GM21381 (cell line): ENCODE results near the gene DHX32.
"Not testable (repeated sequence)": the region's sequence is repeated elsewhere in the genome, so short reads cannot be mapped to it uniquely, and the experiment has no call there.

Experiments
- ATAC-seq: cut with Tn5 transposase; IDR thresholded peaks from one replicate; pipeline ENCODE4 v1.9.1; 2021; ENCODE audit warnings: mild to moderate bottlenecking, moderate library complexity; ENCODE audit not compliant: unreplicated experiment

The DHX32 gene

DNA sequence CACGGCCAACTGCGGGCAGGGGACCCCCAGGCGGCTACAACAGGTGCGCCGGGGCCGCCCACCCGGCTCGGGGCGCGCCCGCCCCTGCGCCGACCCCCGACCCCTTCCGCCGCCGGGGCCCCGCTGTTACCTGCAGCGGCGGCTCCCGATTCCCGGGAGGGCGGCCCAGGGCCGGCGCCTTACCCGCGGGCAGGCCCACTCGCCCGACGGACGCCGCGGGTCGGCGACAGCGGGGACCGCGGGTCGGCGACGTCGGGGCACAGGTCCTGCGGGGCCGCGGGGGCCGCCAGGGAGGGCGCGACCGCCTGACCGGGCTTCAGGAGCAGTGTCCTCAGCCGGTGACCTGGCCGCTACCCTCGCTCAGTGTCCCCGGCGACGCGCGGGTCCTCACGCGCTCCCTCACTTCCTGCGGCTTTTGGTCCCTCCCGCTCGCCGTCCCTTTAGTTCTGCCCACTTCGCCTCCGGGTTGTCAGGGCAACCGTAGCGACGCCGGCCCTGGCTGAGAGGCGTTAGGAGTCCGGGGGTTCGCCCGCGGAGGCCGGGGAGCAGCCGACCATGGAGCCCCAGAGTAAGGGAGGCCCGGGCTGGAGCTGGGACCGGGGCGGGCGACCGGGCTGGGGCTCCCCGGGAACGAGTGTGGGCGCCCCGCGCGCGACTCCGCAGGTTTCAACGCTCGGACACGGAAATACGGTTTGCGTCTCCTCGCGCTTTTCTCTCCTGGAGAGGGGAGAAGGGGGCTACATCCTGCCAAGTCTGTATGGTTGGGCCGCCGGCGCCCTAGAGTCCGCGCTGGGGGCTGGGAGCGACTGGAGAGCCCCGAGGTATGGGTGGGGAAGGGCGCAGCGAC, 15.2 kb upstream of the DHX32 start, which contains the start of gene FANK1:
Gene FANK1, plus strand, starts transcription at position 477 of the 847 bp plus-strand sequence. Its CDS starts 79 bp downstream, at position 556.
- ATAC-seq, result peak; percentile 86

DNA sequence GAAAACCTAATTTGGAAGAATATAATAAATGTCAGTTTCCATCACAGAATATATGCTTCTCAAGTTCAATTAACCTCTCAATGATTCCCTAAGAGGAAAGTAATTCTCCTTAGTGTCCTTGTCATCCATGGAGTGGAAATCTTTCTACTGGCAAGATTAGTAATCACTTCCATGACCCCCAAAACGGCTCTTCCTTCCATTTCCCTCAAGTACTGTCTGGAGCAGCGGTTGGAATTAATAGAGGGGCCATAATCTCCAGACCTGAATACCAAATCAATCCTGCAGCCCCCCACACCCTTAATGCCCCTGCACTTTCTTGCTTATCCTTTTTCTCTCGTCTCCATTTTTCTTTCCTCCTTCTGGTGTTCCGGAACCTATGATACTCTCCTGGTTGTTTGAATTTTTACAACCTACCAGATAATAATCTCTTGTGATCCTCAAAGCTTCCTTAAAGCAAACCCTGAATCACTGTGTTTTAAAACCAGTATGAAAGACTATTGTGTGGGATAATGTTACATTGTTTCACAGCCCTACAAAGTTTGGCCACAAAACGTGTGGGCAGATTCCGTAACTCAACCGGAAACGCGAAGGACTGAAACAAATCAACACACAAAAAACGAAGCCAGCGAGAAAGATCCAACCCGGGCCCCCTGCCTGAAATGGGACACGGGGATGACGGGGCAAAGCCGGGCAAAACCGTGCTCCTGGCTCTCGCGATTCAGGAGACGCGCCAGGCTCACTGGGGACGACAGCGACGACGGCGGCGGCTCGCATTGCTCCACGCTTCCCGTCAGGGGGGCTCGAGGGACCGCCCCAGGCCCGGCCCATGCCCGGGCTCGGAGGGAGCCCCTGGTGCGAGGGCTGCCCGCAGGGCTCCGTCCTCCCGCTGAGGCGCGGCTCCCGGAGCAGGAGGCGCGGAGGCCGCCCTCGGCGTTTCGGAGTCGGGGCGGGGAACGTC, 14.3 kb upstream of the DHX32 start:
- peak; percentile 42 for ATAC-seq

DNA sequence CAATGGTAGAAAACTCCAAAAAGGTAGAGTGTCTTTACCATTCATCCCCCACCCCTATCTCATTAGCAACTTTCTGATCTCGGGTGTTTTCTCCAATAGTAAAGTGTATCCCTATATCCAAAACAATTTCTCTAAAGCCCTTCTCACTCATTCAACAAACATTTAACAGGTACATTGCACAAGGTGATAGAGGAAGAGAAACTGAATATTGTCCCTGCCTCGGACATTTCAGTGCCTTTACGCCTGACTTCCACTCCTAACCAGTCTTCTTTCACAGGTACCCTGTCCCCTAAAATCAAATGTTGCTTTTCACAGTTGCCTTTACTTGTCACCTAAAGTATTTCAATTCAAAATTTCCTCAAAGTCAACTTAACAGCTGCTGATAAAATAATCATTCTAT, 13.1 kb upstream of the DHX32 start:
- ATAC-seq, result not testable (repeated sequence)

DNA sequence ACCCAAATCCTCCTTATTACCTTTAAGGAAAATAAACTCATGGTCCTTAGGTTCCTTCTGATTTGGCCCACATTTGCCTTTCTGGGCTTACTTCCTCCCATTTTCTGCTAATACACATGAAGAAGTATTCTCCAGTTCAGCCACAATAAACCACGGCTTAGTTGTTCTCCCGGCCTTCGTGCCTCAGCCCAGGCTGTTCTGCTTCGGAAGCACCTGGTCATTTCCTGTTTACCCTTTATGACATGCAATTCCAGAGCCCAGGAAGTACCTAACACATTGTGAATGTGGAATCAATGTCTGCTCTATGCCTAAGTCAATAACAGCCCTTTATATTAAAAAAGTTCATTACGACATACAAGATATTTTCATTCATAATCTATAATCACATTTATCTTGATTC, 11.3 kb upstream of the DHX32 start:
- ATAC-seq, result not testable (repeated sequence)

DNA sequence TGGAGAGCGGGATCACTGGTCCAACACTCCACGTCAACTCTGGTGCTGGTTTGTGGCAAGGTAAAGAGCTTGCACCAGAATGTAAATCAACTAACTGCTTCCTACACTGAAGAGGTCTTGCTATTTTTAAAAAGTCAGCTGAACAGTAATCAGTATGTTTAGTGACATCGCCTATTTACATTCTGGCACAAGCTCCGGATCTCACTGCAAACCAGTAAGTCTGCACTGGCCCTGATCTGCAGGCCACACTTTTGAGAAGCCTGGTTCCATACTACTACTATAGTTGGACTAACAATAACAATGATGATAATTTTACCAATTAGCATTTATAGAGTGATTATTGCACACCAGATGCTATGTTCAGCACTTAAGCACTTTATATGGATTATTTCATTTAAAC, 8.3 kb upstream of the DHX32 start:
- not testable (repeated sequence) for ATAC-seq

DNA sequence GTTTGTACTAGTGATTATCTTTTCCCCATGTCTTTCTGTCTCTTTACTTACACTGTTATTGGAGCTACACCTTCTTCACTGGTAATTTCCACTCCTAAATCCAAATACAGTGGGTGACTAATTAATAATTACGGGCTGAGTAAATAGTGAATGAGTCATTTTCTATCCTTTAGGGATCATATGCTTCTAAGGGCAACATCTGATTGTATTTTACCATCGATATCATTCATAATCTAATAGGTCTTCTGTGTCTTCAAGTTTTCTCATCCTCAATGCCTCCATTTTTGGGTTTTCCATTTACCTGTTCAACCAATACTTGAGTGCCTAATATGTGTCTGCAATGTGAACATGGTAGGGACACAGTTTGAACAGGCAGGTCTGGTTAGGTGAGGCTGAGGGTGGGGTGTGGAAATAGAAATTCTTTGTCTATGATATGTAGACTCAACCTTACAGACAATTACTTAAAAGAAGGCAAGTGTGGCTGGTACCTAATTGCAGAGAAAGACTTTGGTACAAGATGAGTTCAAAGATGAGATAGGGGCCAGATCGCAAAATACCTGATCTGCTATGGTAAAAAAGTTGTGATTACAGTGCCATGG, 5.9 kb upstream of the DHX32 start:
- ATAC-seq, result no peak

DNA sequence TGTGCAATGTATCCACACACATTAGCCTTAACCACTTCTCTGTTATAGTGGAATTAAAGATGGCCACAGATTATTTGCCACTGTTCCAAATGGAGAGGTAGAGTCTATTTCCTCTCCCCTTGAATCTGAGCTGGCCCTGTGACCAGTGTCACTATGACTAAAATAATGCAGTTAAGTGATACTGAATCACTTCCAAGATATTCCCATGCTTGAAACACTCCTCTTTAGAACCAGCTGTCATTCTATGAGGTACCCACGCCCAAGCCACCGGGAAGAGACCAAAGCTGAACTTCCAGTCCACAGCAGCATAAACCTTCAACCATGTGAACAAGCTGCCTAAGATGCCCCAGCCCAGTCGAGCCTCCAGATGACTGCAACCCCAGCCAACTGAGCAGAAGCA, 2.1 kb upstream of the DHX32 start:
- no peak for ATAC-seq

DNA sequence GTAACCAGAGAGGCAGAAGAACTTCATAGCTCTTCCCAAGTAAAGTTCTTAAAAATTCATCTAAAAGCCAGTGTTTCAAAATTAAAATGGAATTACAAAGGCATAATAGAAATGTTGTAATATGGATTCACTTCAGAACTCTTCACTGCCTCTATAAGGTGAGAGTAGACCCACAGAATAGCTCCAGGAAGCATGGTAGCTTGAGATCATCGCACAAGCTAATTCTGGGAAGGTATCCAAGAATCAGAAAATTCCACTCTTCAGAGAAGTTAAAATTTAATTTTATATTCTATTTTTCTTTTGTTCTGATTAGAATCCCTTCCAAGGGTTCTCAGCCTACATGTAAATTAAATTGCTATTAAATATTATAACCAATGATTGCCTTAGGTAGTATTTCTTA, 1.5 kb upstream of the DHX32 start:
- no peak for ATAC-seq

DNA sequence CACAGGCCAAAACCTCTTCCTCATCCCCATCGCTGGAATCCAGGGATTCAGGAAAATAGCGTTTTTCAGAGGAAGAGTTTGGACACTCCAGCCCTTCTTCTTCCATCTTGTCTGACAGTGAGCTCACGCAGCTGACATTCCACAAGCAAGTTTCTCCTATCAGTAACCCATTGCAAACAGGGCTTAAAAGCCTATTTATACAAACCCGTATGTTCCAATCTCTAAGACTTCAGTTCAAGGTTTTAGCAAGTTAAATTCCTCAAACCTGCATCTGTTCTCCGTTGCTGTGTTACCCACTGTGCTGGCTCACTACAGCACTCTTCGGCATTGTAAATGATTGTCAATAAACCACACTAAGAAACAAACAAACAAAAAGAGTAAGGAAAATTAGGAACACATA, 373 bp downstream of the DHX32 start:
- no peak for ATAC-seq

DNA sequence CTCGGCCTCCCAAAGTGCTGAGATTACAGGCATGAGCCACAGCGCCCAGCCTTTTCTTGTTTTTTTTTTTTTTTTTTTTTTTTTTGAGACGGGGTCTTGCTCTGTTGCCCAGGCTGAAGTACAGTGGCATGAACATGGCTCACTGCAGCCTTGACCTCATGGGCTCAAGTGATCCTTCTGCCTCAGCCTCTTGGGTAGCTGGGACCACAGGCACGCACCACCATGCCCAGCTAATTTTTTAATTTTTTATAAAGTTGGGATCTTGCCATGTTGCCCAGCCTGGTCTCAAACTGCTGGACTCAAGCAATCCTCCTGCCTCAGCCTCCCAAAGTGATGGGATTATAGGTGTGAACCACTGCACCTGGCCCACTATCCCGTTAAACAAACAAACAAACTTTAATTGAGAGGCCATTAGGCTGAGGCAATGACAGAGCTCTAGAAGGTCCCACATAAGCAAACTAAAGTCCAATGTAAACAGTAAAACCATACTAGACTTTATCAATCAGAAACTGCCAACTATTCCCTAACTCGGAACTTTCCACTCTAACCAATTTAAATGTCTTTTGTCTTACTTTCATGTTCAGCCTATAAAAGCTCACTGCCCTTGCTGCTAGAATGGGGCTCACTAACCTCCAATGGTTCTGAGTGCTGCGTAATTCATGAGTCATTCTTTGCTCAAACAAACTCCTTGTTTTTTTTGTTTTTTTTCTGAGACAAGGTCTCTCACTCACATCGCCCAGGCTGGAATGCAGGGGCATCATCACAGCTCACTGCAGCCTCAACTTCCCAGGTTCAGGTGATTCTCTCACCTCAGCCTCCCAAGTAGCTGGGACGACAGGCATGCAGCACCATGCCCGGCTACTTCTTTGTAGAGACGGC, 1.9 kb downstream of the DHX32 start:
- ATAC-seq, result no peak

DNA sequence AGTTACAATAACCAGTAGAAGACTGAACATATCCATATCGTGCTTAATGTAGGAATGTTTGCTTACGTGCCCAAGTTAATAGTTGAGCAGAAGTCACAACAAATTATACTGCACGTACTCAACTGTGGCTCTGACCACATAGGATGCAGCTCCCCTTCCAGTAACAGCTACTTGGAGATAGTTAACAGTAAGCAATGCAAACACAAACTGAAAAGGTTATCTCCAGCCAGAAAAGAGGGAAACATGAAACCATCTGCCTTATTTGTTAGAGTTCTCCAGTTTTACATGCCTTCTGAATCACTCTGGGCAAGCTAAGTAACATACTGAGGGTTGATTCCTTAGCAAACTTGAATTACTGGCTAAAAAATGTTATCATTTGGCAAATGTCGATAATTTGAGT, 9.8 kb downstream of the DHX32 start:
- ATAC-seq, result no peak

DNA sequence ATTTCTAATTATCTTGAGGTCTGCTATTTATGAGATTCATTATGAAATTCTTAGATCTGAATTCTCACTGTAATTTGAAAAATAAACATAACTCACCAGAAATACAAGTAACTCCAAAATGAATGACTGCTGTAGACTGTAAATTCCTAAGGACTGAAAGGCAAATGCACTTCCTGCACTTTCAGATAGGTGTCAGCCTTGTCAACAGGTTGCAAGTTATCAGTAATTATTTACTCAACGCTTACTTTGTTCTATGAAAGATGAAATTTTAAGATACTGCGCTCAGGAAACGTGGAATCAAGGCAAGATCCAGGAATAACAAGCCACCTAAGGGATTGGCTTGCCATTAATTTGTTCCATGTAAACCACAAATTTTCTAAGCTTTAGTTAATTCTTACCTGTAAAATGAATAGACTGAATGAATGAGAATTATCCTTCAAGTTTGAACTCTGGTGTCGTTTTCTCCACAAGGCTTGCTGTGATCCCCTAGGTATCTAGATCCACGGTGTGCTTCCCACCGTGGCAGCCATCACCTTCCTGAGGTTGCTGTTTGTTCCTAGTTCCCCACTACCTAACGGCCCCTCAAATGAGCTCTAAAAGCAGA, 12.6 kb downstream of the DHX32 start:
- ATAC-seq, result no peak

DNA sequence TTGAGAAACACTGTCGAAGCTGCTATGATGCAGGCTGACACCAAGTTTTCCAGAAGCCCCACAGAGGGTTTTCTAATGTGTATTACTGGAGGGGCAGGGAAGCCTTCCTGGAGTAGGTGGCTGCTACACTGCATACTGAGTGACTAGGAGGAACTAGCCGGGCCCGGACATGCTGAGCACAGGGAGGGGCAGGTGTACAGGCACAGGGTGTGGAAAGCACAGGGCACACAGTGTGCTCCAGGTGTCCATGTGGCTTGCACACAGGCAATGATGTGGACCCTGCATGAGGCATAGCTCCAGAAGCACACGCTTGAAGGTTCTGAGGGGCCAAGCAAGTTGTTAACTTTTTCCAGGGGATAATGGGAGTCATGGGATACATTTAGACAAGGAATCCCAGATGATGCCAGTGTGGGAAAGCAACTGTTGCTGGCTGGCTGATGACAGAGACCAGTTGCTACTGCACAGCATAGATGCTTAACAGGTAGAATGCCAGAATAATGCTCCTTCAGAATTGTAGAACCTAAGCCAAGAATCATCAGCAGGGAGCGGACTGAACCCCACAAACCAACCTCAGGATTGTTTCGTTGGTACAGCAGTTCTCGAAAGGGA, 14.6 kb downstream of the DHX32 start:
- no peak for ATAC-seq

DNA sequence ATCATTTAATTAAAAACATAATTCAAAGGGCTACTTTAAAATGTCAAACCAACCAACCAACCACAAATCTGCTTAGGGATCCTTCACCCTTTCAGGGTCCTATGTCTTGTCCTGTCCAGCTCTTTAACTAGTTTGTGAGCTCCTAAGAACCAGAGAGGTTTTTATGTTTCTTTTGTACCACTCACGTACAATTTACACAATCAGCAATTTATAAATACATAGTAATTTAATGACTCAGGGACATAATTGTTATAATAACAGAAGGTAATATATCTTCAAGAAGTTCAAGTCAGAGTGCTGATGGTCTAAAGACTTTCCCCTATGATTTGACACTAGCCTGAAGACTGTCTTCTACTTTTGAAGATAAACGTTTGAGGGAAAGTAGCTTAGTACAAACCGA, 16.0 kb downstream of the DHX32 start:
- no peak for ATAC-seq

DNA sequence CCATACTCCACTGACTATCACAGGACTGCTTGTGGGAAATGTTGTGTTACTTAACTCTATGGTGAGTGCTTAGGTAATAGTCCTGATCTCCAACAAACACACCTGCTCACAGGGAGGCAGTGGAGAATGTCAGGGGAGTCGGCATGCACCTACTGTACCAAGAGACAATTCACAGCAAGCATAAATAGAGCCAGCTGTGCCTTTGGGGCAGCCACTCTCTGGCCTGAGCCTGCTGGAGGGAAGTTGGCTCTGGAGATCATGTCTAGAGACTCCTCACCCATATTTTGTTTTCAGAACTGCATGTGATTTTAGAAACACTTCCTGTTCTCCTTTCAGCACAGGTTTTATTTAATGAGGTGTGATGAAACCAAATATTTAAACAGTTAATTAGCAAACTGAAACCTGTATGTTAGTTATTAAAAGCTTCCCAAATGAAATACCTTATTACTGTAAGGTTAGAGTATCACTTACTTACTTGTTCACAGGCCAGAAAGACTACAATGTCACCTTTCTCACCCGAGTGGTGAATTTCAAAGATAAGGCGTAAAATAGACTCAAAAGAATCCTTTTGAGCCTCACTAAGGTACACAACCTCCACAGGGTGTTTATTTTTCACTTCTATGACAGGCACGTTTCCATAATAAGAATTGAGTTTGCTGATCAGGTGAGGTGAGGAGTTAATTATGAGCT, 21.8 kb downstream of the DHX32 start:
- ATAC-seq, result no peak

DNA sequence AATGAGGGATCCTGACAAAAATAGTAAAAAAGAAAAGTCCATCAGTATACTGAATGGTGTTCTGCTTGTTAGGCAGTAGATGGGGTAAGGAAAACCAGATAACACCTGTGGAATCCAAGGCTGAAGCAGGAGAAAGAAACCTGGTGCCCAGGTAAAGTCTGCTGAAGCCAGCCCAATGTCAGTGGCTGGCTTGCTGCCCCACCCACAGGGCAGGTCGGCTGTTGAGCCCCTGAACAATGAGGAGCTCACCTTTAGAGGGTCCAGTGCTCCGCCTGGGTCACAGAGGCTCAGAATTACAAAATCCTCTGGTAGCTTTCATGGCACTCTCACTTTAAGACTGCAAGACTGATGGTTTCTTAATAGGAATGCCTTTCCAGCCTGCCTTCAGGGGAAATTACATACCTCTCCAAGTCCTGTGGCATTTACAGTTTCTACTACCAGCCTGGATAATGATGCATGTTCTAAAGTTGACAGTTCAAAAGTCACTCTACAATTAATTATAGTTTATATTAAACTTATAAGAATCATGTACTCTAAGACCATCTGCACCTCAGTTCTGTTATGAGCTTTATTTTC, 23.8 kb downstream of the DHX32 start:
- no peak for ATAC-seq

DNA sequence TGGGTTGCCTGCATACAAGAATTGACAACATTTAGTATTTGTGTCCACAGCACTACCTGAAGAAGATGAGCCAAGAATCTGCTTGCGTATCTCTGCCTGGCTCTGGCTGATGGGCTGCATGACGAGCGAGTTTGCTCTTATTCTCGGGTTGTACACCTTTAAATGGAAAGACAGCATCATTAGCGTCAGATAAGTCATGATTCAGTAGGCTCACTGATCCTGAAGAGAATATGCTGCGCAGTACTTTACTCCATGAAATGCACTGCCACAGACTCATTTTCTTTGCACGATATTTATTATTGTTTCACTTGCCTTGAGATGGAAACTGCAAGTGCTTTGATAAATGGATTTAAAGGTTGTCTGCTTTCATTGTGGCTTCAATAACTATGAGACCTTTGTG, 28.6 kb downstream of the DHX32 start:
- no peak for ATAC-seq
